GM12878 (cell line): Measurements from ENCODE around the gene SNN. TPM values are rescaled to one million over a fixed set of nuclear protein-coding genes. Genes with fewer than 3 reads are reported as not detected.

Source experiments
- ATAC-seq: fragments of 200-7000 bp; cut with Tn5 transposase; 3 replicates; pipeline ENCODE4 v1.9.1; 2020; ENCODE audit warnings: mild to moderate bottlenecking, moderate library complexity
- BruUV-seq: library from RNA; stranded (reverse); fragments of 400-500 nt; replicated peaks from 2 replicates; lab custom pipeline; 2021; lab: Mats Ljungman, UMichigan
- CTCF ChIA-PET: fragments of 300-600 bp; sonication (Branson Sonifier 250); formaldehyde crosslinking; extraction: SDS; loops from one replicate; lab custom pipeline; 2021; ENCODE audit warnings: inconsistent platforms; lab: Yijun Ruan, JAX
- POLR2A ChIA-PET: fragments of 350-600 bp; formaldehyde crosslinking; extraction: SDS; loops from one replicate; lab custom pipeline; 2021; ENCODE audit warnings: inconsistent platforms; lab: Charles Lee
- RAD21 ChIA-PET: fragments of 300-600 bp; sonication (Branson Sonifier 250); formaldehyde crosslinking; loops from one replicate; lab custom pipeline; 2023; ENCODE audit warnings: antibody characterized with exemption; ENCODE audit not compliant: unreplicated experiment; lab: Charles Lee
- SMC1A ChIA-PET: fragments of 300-600 bp; sonication (Branson Sonifier 250); formaldehyde crosslinking; loops from one replicate; lab custom pipeline; 2023; ENCODE audit not compliant: unreplicated experiment, uncharacterized antibody; lab: Charles Lee
- DNase-seq: peaks from one replicate; pipeline ENCODE4 v3.0.0-alpha.2; 2011; ENCODE audit warnings: low read depth, low spot score
- FAIRE-seq: peaks from 3 replicates; lab custom pipeline; 2011; peaks lifted over from hg19 to GRCh38; lab: Jason Lieb, UNC
- H2AFZ ChIP-seq: 2 replicates; pipeline ENCODE4 v1.6.0; 2011; ENCODE audit warnings: low read depth, low read length, control low read depth; ENCODE audit not compliant: control insufficient read depth
- H3K27ac ChIP-seq: 2 replicates; pipeline ENCODE4 v1.5.1; 2011; ENCODE audit warnings: control low read depth; ENCODE audit not compliant: control insufficient read depth, insufficient read depth
- H3K27me3 ChIP-seq, 2 experiments: replicated peaks in 1 of 2; 2 replicates each; pipeline versions ENCODE4 v1.6.0 to v1.6.1; 2011; ENCODE audit warnings: low read length in 1 of 2; ENCODE audit not compliant: control insufficient read depth in 2 of 2, insufficient read depth in 2 of 2
- H3K36me3 ChIP-seq, 2 experiments: 2 replicates each; pipeline ENCODE4 v1.5.1; 2011; ENCODE audit warnings: low read length in 1 of 2; ENCODE audit not compliant: control insufficient read depth in 2 of 2, insufficient read depth in 2 of 2
- H3K4me1 ChIP-seq: 2 replicates; pipeline ENCODE4 v1.6.1; 2011; ENCODE audit warnings: mild to moderate bottlenecking, low read length, moderate library complexity, mixed read lengths; ENCODE audit not compliant: control insufficient read depth, insufficient read depth
- H3K4me2 ChIP-seq: 2 replicates; pipeline ENCODE4 v1.6.0; 2011; ENCODE audit warnings: control low read depth; ENCODE audit not compliant: control insufficient read depth, insufficient read depth
- H3K4me3 ChIP-seq: fragments of 200-600 bp; sonication (generic); 2 replicates; pipeline ENCODE4 v1.5.1; 2016
- H3K79me2 ChIP-seq: 2 replicates; pipeline ENCODE4 v1.6.0; 2011; ENCODE audit warnings: low read length; ENCODE audit not compliant: control insufficient read depth, insufficient read depth
- H3K9ac ChIP-seq: 2 replicates; pipeline ENCODE4 v1.8.0; 2011; ENCODE audit warnings: low read length, control low read depth, mixed read lengths; ENCODE audit not compliant: control insufficient read depth, insufficient read depth
- H3K9me3 ChIP-seq: replicated peaks from 3 replicates; pipeline ENCODE4 v1.5.1; 2011; ENCODE audit warnings: mild to moderate bottlenecking, low read length; ENCODE audit not compliant: control insufficient read depth, insufficient read depth
- H4K20me1 ChIP-seq: 2 replicates; pipeline ENCODE4 v1.6.0; 2011; ENCODE audit not compliant: control insufficient read depth, insufficient read depth
- BRCA1 ChIP-seq: IDR thresholded peaks from 2 replicates; pipeline ENCODE4 v1.6.1; 2011; ENCODE audit warnings: low read depth, low read length, improper control_type of control experiment
- DPF2 ChIP-seq: fragments of 450-650 bp; IDR thresholded peaks from 2 replicates; pipeline ENCODE4 v1.6.1; 2017; ENCODE audit warnings: mild to moderate bottlenecking
- FOXM1 ChIP-seq: IDR thresholded peaks from 2 replicates; pipeline ENCODE4 v1.6.1; 2012; ENCODE audit warnings: low read depth, mild to moderate bottlenecking, inconsistent platforms, low read length, moderate library complexity
- MTA2 ChIP-seq: fragments of 450-650 bp; IDR thresholded peaks from 2 replicates; pipeline ENCODE4 v1.6.1; 2016; ENCODE audit warnings: low read depth, mild to moderate bottlenecking, moderate library complexity
- MXI1 ChIP-seq: fragments of 150-350 bp; IDR thresholded peaks from 2 replicates; pipeline ENCODE4 v1.6.1; 2011; ENCODE audit warnings: low read depth, mild to moderate bottlenecking, inconsistent platforms, low read length, improper control_type of control experiment
- NR2C1 ChIP-seq: fragments of 450-650 bp; IDR thresholded peaks from 2 replicates; pipeline ENCODE4 v1.6.1; 2017; ENCODE audit warnings: antibody characterized with exemption, mild to moderate bottlenecking, moderate library complexity
- SMARCA5 ChIP-seq: fragments of 450-650 bp; IDR thresholded peaks from 2 replicates; pipeline ENCODE4 v1.6.1; 2017; ENCODE audit warnings: mild to moderate bottlenecking
- ZNF274 ChIP-seq: IDR thresholded peaks from one replicate; pipeline ENCODE4 v1.8.0; 2011; ENCODE audit not compliant: insufficient read length, insufficient read depth
- ZZZ3 ChIP-seq: IDR thresholded peaks from 2 replicates; pipeline ENCODE4 v1.6.1; 2011; ENCODE audit warnings: low read depth; ENCODE audit not compliant: control insufficient read depth, insufficient read length
- WGBS: methylation state at CpG from one replicate; pipeline ENCODE4 v1.1.6; 2016; ENCODE audit warnings: low lambda C conversion rate; ENCODE audit not compliant: insufficient replicate concordance, insufficient coverage; ENCODE audit errors: missing lambda C conversion rate; 5-methylcytosine and 5-hydroxymethylcytosine counted together
- in situ Hi-C: fragments of 300-500 bp; cut with MboI; formaldehyde crosslinking; loops from 9 replicates; pipeline ENCODE4 v1.14.3; 2018; ENCODE audit warnings: mixed read lengths
- intact Hi-C: fragments of 100-400 bp; cut with micrococcal nuclease; formaldehyde crosslinking; loops from one replicate; pipeline ENCODE4 v1.14.2; 2022; ENCODE audit not compliant: unreplicated experiment
- polyA plus RNA-seq, 11 experiments: library from polyadenylated mRNA; depleted of rRNA in 4 of 11; unstranded in 6 of 11; stranded (reverse) in 5 of 11; fragments of >200 nt; fragmentation: Nextera tagmentation in 4 of 11; fragmentation: Illumina TruSeq in 1 of 11; extraction: Ambion mirVana in 4 of 11; extraction: Trizol in 1 of 11; gene quantifications; 1 replicate in 1 of 11; 2 replicates in 10 of 11; pipeline versions ENCODE4 v1.2.1 to v1.2.3, GENCODE V29; 2011 to 2016; ENCODE audit warnings: inconsistent platforms in 2 of 11, missing spikeins in 2 of 11, low read depth in 1 of 11
- total RNA-seq, 4 experiments: library from RNA; depleted of rRNA in 3 of 4; stranded (reverse); fragments of >200 nt in 3 of 4; fragmentation: Illumina TruSeq in 1 of 4; extraction: Trizol in 1 of 4; gene quantifications; 2 replicates each; pipeline versions ENCODE4 v1.2.1 to v1.2.3, GENCODE V29; 2013 to 2021
- TF ChIP-seq, protein P1 (sequence below): fragments of 450-650 bp; IDR thresholded peaks from 2 replicates; pipeline ENCODE4 v1.6.1; 2017; ENCODE audit warnings: mild to moderate bottlenecking
- TF ChIP-seq, protein P2 (sequence below): IDR thresholded peaks from 2 replicates; pipeline ENCODE4 v1.6.1; 2011; ENCODE audit warnings: mild to moderate bottlenecking, low read depth, low read length, moderate library complexity; ENCODE audit not compliant: insufficient replicate concordance
- TF ChIP-seq, protein P3 (sequence below): fragments of 450-650 bp; IDR thresholded peaks from 2 replicates; pipeline ENCODE4 v1.6.1; 2017; ENCODE audit warnings: low read depth, mild to moderate bottlenecking, moderate library complexity
- TF ChIP-seq, protein P4 (sequence below): IDR thresholded peaks from 2 replicates; pipeline ENCODE4 v1.6.1; 2012; ENCODE audit warnings: low read depth, low read length, improper control_type of control experiment
- TF ChIP-seq, protein P5 (sequence below): fragments of 450-650 bp; IDR thresholded peaks from 2 replicates; pipeline ENCODE4 v1.6.1; 2018; ENCODE audit warnings: borderline replicate concordance, mild to moderate bottlenecking; ENCODE audit not compliant: partially characterized antibody

The SNN gene
- total and polyA plus RNA-seq, 10 of the 15 experiments (the other 5 are each of a cell fraction or from before 2014, with no cell fraction given): 2.2 to 43.4 (median 27.8) TPM

DNA sequence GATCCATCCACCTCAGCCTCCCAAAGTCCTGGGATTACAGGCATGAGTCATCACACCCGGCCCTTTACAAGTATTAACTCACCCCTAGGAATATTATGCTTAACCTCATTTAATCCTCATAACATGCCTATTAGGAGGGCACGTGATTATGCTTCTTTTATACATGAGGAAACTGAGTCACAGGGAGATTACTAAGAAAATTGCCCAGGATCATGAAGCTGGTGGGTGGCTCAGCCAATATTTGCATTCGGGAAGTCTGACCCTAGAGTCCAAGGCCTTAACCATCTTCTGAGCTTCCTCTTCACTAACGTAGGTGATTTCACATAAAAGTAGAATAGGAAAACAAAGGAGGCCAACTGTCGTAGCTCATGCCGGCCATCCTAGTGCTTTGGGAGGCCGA lies 19.0 kb upstream of the SNN start:
- Histone ChIP-seq H3K36me3 (no peaks in the 10 kb centered on the region), H4K20me1 (no peaks in the 10 kb centered on the region), H2AFZ (no peak overlapping the region), H3K79me2 (no peaks in the 10 kb centered on the region), H3K9ac (no peak overlapping the region), H3K4me2 (no peak overlapping the region), H3K27me3 (no peaks in the 10 kb centered on the region), H3K4me1 (no peaks in the 10 kb centered on the region; the same call in 1 of the 2 replicates), H3K9me3 (no peaks in the 10 kb centered on the region), H3K27ac (no peak overlapping the region), H3K4me3 (no peak overlapping the region)
- ChIA-PET RAD21 (no interaction called here), POLR2A (no interaction called here), SMC1A (interaction anchor here (1.1 to 1.8 kb wide), 6 partner anchors 9 to 70 kb away, joined by 3 to 5 read pairs (median 4); no protein-coding TSS in a partner anchor), CTCF (interaction anchor here (0.8 to 1.3 kb wide), 4 partner anchors 13 to 243 kb away, joined by 3 to 6 read pairs (median 4); no protein-coding TSS in a partner anchor)
- no TSS peak for BruUV-seq
- in situ Hi-C loops (loop anchor here (10.0 kb wide), 1 partner anchor 234 kb away; no protein-coding TSS in a partner anchor), intact Hi-C loops (loop anchor here (10.0 kb wide), 1 partner anchor 166 kb away; no protein-coding TSS in a partner anchor)
- FAIRE-seq (no peak), DNase-seq (no peak), ATAC-seq (no peak)
- 46% methylated on average over 7 of the region's 7 CpGs for WGBS
- TF ChIP-seq, protein P1, sequence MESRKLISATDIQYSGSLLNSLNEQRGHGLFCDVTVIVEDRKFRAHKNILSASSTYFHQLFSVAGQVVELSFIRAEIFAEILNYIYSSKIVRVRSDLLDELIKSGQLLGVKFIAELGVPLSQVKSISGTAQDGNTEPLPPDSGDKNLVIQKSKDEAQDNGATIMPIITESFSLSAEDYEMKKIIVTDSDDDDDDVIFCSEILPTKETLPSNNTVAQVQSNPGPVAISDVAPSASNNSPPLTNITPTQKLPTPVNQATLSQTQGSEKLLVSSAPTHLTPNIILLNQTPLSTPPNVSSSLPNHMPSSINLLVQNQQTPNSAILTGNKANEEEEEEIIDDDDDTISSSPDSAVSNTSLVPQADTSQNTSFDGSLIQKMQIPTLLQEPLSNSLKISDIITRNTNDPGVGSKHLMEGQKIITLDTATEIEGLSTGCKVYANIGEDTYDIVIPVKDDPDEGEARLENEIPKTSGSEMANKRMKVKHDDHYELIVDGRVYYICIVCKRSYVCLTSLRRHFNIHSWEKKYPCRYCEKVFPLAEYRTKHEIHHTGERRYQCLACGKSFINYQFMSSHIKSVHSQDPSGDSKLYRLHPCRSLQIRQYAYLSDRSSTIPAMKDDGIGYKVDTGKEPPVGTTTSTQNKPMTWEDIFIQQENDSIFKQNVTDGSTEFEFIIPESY: no peak
- TF ChIP-seq, protein P2, sequence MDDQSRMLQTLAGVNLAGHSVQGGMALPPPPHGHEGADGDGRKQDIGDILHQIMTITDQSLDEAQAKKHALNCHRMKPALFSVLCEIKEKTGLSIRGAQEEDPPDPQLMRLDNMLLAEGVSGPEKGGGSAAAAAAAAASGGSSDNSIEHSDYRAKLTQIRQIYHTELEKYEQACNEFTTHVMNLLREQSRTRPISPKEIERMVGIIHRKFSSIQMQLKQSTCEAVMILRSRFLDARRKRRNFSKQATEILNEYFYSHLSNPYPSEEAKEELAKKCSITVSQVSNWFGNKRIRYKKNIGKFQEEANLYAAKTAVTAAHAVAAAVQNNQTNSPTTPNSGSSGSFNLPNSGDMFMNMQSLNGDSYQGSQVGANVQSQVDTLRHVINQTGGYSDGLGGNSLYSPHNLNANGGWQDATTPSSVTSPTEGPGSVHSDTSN: no peak
- TF ChIP-seq NR2C1 (no peak), MXI1 (no peak), ZZZ3 (no peak), SMARCA5 (no peak), FOXM1 (no peak), MTA2 (no peak), ZNF274 (no peak), DPF2 (no peak), BRCA1 (no peak)
- TF ChIP-seq, protein P3, sequence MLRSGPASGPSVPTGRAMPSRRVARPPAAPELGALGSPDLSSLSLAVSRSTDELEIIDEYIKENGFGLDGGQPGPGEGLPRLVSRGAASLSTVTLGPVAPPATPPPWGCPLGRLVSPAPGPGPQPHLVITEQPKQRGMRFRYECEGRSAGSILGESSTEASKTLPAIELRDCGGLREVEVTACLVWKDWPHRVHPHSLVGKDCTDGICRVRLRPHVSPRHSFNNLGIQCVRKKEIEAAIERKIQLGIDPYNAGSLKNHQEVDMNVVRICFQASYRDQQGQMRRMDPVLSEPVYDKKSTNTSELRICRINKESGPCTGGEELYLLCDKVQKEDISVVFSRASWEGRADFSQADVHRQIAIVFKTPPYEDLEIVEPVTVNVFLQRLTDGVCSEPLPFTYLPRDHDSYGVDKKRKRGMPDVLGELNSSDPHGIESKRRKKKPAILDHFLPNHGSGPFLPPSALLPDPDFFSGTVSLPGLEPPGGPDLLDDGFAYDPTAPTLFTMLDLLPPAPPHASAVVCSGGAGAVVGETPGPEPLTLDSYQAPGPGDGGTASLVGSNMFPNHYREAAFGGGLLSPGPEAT: no peak
- TF ChIP-seq, protein P4, sequence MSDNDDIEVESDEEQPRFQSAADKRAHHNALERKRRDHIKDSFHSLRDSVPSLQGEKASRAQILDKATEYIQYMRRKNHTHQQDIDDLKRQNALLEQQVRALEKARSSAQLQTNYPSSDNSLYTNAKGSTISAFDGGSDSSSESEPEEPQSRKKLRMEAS: no peak
- TF ChIP-seq, protein P5, sequence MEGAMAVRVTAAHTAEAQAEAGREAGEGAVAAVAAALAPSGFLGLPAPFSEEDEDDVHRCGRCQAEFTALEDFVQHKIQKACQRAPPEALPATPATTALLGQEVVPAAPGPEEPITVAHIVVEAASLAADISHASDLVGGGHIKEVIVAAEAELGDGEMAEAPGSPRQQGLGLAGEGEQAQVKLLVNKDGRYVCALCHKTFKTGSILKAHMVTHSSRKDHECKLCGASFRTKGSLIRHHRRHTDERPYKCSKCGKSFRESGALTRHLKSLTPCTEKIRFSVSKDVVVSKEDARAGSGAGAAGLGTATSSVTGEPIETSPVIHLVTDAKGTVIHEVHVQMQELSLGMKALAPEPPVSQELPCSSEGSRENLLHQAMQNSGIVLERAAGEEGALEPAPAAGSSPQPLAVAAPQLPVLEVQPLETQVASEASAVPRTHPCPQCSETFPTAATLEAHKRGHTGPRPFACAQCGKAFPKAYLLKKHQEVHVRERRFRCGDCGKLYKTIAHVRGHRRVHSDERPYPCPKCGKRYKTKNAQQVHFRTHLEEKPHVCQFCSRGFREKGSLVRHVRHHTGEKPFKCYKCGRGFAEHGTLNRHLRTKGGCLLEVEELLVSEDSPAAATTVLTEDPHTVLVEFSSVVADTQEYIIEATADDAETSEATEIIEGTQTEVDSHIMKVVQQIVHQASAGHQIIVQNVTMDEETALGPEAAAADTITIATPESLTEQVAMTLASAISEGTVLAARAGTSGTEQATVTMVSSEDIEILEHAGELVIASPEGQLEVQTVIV: no peak
